LNCAP (cell line): ENCODE data around the gene ATXN7L1.

Source experiments
- TF ChIP-seq, protein P1 (sequence below): fragments of 450-650 bp; IDR thresholded peaks from 2 replicates; pipeline ENCODE4 v1.5.1; 2017; ENCODE audit warnings: mild to moderate bottlenecking

ATXN7L1 gene

DNA sequence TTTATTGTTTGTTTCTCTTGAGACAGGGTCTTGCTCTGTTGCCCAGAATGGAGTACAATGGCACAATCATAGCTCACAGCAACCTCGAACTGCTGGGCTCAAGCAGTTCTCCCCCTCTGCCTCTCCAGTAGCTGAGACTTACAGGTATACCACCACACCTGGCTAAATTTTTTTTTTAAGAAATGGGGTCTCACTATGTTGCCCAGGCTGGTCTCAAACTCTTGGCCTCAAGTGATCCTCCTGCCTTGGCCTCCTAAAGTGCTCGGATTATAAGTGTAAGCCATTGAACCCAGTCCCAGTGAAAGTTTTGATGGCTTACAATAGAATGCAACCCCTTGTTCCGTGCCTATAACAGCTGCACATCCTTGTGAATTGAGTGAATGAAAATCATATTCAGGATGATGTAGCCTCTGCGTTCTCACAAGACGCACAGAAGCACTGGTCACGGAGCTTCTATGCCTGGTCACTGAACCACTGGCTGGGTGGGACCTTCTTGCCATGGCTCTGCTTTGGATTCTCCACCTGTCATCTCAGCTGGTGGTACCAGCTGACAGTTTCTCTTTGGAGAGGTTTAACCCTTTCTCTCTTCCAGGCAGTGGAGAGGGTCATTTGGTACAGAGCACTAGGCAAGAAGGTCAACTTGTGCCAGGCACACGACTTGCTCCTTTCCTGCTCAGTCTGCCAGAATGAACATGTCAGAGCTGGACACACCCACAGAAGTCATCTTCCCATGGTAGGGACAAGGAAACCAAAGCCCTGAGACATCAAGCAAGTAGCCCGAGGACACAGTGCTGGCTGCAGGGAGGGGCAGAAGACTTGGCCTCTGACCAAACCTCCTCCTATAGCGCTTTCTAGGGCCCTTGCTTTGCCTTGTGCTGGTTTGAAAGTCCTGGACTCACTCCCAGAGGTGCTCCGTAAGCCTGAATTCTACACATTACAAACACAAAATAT is 89.6 kb downstream of the ATXN7L1 start:
- TF ChIP-seq, protein P1, sequence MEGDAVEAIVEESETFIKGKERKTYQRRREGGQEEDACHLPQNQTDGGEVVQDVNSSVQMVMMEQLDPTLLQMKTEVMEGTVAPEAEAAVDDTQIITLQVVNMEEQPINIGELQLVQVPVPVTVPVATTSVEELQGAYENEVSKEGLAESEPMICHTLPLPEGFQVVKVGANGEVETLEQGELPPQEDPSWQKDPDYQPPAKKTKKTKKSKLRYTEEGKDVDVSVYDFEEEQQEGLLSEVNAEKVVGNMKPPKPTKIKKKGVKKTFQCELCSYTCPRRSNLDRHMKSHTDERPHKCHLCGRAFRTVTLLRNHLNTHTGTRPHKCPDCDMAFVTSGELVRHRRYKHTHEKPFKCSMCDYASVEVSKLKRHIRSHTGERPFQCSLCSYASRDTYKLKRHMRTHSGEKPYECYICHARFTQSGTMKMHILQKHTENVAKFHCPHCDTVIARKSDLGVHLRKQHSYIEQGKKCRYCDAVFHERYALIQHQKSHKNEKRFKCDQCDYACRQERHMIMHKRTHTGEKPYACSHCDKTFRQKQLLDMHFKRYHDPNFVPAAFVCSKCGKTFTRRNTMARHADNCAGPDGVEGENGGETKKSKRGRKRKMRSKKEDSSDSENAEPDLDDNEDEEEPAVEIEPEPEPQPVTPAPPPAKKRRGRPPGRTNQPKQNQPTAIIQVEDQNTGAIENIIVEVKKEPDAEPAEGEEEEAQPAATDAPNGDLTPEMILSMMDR = no peak

DNA sequence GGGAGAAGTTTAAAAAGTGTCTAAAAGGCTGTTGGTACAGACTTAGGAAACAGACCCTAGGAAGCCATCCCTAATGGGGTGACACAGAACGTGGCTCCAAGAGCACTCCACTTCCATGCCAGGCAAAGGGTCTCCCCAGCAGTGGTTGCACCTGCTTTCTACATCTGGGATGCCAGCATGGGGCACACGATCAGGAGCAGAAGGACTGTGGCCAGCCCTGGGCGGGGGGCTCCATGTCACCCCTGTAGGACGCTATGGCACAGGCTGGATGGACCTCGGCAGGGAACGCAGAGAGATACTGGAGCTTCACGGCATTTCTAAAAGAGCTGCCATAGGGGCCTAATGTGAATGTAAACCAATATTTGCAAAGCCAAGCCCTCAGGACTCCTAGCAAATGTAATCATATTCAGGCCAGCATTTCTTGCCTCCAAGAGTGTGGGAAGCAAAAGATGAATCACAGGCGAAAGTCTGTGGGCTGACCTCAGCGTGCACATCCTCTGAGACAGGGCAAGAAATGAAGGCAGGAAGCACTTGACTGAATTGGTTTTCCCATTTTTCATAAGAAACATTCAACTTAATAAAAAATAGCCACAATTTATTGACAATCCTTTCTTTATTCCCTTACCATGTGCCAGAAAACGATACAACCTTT is 93.9 kb downstream of the ATXN7L1 start:
- TF ChIP-seq, protein P1 = no peak

DNA sequence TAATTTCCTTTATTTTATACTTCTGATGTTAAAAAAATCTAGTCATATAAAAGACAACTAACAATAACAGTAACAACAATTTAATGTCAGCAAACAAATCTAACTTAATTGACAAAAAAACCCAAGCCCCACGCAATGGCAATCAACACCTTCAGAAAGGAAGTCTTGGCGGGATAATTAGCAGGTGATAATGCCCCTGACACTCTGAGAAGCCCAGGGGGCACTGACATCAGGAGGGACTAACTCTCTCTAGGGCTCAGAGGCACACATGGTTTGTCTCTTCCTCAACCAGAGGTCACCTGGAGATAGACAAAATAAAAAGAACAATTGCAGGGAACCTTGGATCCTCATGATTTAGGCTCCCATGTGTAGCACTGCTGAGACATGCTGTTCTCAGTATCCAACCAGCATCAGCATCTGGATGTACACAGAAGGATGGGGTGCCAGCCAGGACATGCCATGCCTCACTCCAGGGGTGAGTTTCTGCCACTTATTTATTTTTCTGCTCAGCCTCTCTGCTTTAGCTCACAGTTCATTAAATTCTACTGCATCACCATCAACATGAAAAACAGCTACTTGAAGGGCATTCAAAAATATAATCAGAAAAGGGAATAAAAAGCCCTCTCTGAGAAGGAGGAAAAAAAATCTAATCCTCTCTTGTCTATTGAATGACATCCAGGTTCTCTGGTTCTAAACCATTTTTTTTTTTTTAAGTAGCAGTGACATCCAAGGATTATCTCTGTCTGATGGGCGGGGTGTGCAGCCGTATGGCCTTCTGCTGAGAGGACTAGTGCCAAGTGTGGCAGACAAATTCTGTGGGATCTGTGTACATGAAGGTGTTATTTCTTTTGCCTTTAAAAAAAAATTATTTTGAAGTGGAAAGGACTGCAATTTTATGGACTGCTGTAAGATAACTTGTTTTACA is 96.3 kb downstream of the ATXN7L1 start:
- TF ChIP-seq, protein P1 = no peak

DNA sequence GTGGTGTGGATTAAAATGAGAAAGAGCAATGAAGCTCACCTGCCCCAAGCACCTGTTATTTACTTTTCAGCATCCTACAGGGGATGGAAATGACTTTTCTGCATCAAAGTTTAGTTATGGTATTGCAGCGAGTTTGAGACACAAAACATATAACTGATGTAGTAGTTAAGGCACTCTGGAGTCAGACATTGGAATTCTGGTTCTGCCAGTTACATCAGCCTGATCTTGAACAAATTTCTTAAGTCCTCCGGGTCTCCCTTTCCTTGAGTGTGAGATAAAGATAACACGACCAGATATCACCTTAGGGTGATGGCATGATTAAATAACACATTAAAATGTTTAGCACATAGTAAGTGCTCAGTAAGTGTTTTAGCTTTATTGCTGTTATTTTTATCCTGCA is 97.4 kb downstream of the ATXN7L1 start:
- TF ChIP-seq, protein P1 = no peak

DNA sequence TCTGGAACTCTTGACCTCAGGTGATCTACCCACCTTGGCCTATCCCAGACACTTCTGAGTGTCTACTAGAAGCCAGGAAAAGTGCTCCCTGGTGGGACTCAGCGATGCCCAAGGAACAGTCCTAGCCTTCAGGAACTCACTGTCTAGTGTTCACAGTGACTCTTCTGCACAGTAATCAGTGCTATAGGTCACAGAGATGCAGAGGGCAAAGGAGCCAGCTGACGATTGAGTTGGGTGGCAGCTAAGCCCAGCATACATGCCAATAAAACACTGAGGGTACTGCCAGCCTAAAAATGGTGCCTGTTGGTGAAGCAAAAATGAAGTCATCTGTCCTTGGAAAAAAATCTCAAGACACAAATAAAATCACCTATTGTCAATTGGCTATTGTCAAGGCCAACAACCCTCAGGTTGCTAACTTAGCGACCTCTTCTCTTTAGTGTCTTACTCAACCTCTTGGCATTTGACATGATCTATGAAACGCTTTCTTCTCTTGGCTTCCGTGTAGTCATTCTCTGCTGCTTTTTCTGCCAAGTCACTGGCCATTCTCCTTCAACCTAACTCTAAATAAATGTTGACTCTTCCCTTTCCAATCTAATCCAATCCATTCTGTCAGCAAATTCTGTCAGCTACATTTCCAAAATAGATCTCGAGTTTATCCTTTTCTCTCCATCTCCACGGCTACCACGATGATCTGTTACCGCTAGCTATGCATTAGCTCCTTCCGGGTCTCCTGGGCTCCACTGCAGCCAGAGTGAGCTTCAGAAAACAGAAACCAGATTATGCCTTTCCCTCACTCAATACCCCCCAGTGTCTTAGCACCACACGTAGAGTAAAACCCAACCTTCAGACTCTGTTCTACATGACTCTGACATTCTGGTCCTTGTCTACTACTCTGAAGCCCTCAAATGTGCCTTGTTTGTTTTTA is 99.2 kb downstream of the ATXN7L1 start:
- TF ChIP-seq, protein P1 = no peak

DNA sequence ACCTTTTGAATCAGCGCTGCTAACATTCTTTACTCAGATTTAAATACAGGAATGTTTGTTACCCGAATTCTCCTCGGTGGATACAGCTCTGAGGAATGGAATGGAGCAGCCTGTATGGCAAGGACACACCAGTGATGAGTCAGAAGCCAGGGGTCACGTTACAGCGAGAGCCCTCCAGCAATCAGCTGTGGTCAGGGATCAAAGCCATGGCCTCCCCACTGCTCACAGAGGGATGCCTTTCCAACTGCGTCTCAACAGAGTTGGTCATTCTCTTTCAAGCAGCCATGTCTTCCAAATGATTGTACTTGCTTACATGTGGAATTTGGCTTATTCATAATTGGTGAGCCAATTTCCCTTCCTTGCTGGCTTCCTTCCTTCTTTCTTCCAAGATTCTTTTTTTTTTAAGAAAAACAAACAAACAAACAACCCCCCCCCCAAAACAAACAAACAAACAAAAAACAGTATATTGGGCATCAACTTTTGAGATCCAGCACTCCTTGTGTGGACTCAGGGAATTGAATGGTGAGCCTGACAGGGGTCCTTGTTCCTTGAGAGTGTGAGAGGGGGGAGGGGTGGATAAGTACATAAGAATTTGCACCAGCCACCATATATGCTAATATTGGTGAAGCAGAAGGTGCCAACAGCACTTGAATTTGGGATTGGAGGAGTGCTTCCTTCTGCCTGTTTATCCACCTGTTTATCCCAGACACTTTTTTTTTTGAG is 100.2 kb downstream of the ATXN7L1 start:
- TF ChIP-seq, protein P1 = no peak
